ENCODE data around the gene CDYL2.

DNA sequence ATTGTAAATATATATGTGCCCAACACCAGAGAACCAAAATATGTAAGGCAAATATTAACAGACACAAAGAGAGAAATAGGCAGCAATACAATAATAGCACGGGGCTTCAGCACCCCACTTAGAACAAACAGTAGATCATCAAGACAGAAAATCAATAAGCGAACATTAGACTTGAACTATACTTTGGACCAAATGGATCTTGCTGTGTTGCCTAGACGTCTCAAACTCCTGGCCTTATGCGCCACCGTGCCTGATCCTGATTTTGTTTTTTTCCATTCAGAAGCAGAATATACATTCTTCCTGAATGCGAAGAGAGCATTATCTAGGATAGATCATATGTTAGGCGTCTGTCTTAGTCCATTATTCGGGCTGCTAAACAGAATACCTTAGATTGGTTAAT lies 41.9 kb upstream of the CDYL2 start:
- TF ChIP-seq, protein P1, sequence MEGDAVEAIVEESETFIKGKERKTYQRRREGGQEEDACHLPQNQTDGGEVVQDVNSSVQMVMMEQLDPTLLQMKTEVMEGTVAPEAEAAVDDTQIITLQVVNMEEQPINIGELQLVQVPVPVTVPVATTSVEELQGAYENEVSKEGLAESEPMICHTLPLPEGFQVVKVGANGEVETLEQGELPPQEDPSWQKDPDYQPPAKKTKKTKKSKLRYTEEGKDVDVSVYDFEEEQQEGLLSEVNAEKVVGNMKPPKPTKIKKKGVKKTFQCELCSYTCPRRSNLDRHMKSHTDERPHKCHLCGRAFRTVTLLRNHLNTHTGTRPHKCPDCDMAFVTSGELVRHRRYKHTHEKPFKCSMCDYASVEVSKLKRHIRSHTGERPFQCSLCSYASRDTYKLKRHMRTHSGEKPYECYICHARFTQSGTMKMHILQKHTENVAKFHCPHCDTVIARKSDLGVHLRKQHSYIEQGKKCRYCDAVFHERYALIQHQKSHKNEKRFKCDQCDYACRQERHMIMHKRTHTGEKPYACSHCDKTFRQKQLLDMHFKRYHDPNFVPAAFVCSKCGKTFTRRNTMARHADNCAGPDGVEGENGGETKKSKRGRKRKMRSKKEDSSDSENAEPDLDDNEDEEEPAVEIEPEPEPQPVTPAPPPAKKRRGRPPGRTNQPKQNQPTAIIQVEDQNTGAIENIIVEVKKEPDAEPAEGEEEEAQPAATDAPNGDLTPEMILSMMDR (IDR thresholded peaks at IDR 0.05; ENCODE audit: extremely low read depth in 1 of 2, insufficient read depth in 1 of 2, low read depth in 1 of 2, low read length in 2 of 2) = no peak
- TF ChIP-seq EZH2 (IDR thresholded peaks at IDR 0.05; ENCODE audit: borderline replicate concordance, low read depth, low read length, severe bottlenecking) (no peak), POLR2A (IDR thresholded peaks at IDR 0.05; ENCODE audit: low read depth, low read length) (no peak), MAX (IDR thresholded peaks at IDR 0.05; ENCODE audit: insufficient read depth, insufficient read length) (no peak)
